OCI-LY1 (cell line): ENCODE results near the gene CRTAC1.

ENCODE experiments used
- EZH2 ChIP-seq: fragments of 200-600 bp; sonication (generic), shearing (Covaris generic); IDR thresholded peaks from 2 replicates; pipeline ENCODE4 v1.8.0; 2017; ENCODE audit warnings: borderline replicate concordance, mixed run types, mild to moderate bottlenecking, antibody characterized with exemption, low read length, moderate library complexity, mixed read lengths
- TF ChIP-seq, protein P1 (sequence below): fragments of 200-600 bp; sonication (generic), shearing (Covaris generic); IDR thresholded peaks from 2 replicates; pipeline ENCODE4 v1.5.1; 2017; ENCODE audit warnings: mild to moderate bottlenecking, antibody characterized with exemption, low read length, moderate library complexity, mixed read lengths

DNA sequence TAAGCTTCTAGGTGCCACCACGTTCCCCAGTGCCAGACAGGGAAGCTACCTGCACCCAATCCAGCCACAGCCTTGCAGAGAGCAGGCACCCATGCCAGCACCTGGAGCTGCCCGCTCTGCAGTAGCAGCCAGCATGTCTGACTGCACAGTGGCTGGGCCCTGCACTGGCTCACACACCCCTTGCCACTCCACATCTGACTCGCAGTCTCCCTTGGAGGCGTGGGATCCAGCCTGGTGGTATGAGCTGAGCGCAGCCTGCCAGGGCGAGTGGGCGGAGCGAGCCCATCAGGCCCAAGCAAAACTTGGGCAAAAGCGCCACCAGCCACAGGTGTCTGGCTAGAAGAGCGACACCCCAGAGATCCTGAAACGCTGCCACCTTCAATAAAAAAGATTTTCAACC, 30.1 kb downstream of the CRTAC1 start:
- TF ChIP-seq, protein P1, sequence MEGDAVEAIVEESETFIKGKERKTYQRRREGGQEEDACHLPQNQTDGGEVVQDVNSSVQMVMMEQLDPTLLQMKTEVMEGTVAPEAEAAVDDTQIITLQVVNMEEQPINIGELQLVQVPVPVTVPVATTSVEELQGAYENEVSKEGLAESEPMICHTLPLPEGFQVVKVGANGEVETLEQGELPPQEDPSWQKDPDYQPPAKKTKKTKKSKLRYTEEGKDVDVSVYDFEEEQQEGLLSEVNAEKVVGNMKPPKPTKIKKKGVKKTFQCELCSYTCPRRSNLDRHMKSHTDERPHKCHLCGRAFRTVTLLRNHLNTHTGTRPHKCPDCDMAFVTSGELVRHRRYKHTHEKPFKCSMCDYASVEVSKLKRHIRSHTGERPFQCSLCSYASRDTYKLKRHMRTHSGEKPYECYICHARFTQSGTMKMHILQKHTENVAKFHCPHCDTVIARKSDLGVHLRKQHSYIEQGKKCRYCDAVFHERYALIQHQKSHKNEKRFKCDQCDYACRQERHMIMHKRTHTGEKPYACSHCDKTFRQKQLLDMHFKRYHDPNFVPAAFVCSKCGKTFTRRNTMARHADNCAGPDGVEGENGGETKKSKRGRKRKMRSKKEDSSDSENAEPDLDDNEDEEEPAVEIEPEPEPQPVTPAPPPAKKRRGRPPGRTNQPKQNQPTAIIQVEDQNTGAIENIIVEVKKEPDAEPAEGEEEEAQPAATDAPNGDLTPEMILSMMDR: no peak
- TF ChIP-seq EZH2: no peak
